Measurements from ENCODE around the gene VRK2.
"Not testable (repeated sequence)": the region's sequence is repeated elsewhere in the genome, so short reads cannot be mapped to it uniquely, and the experiment has no call there.

Gene VRK2

DNA sequence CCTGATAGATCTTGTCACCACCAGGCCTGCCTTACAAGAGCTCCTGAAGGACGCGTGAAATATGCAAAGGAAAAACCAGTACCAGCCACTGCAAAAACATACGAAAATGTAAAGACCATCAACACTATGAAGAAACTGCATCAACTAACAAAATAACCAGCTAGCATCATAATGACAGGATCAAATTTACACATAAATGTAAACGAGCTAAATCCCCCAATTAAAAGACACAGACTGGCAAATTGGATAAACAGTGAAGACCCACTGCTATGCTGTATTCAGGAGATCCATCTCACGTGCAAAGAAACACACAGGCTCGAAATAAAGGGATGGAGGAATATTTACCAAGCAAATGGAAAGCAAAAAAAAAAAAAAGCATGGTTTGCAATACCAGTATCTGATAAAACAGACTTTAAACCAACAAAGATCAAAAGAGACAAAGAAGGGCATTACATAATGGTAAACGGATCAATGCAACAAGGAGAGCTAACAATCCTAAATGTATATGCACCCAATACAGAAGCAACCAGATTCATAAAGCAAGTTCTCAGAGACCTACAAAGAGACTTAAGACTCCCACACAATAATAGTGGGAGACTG lies 123.8 kb downstream of the VRK2 start:
- DNase-seq, result not testable (repeated sequence)

DNA sequence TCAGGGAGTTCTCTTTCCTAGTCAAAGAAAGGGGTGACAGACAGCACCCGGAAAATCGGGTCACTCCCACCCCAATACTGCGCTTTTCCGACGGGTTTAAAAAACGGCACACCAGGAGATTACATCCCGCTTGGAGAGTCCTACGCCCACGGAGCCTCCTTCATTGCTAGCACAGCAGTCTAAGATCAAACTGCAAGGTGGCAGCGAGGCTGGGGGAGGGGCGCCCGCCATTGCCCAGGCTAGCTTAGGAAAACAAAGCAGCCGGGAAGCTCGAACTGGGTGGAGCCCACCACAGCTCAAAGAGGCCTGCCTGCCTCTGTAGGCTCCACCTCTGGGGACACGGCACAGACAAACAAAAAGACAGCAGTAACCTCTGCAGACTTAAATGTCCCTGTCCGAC lies 125.2 kb downstream of the VRK2 start:
- not testable (repeated sequence) for DNase-seq

- DNase-seq, result not testable (repeated sequence)
Observed at GRCh38 chr2:58177187-58177586, 130.6 kb downstream of the VRK2 start.

DNA sequence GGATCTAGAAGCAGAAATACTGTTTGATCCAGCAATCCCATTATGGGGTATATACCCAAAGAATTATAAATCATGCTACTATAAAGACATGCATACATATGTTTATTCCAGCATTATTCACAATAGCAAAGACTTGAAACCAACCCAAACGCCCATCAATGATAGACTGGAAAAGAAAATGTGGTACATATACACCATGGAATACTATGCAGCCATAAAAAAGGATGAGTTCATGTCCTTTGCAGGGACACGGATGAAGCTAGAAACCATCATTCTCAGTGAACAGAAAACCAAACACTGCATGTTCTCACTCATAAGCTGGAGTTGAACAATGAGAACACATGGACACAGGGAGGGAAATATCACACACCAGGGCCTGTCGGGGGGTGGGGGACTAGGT lies 133.6 kb downstream of the VRK2 start:
- not testable (repeated sequence) for DNase-seq

DNA sequence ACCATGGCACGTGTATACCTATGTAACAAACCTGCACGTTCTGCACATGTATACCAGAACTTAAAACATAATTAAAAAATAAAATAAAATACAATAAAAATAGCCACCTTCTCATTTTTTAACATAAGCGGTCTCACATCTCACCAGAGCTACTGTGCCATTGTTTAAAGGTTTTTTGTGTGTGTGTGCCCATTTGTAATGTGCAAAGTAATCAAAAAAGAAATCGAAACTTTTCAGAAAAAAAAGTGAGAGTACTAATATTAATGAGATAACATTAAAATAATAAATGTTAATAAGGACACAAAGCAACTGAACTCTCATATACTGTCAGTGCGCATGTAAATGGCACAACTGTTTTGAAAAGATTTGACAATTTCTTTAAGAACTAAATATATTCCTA lies 134.0 kb downstream of the VRK2 start:
- DNase-seq, result no peak

DNA sequence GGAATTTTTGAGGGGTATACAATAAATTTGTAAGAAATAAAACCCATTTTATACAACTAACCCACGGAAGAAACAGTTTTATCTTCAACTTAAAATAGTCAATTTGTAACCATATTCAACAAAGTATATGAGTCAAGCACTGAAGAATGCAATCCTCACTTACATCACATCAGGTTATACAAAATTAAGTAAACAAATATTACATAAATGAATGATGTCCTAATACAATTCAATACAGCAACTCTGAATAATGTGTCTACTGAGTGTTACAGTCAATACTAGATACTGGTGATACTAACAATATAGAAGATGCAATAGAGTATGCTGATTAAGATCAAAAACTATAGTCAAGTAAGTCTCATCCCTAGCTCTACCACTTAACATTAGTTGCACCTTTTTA lies 135.9 kb downstream of the VRK2 start:
- DNase-seq, result no peak

DNA sequence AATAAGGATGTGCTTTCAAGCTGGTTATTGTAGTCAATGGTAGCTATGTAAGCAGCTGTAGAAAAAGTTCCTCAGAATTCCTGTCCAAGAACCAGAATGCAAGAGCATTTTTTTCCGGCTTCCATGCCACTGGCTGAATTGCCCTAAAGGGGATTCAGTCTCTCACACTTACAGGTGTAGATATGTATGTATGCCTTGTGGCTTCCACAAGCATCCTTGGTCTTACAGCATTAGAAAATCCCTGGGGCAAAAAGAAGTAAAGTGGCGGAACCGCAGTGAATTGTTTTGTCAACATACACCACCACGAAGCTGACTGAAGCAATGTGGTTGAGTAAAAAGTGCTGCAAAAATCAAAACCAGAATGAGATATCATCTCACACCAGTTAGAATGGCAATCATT lies 139.9 kb downstream of the VRK2 start:
- no peak for DNase-seq

GRCh38 chr2:58187022-58187421 lies 140.4 kb downstream of the VRK2 start:
- not testable (repeated sequence) for DNase-seq

GRCh38 chr2:58194458-58194857 lies 147.9 kb downstream of the VRK2 start:
- peak; percentile 81 for DNase-seq

DNA sequence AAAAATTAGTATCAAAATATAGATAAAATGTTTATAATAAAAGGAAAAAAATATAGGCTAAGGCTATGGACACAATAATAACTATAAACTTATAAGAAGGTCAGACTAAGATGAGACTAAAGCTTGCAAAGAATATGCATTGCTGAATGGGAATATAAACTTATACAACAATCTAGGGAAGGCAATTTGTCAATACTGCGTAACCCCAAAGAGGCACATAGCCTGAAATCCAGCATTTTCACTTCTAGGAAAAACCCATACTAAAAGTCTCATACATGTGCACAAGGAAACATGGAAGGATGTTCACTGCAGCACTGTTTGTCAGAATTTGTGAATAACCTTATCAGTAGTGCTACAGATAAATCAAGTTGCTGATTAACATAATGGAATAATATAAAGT lies 149.1 kb downstream of the VRK2 start:
- no peak for DNase-seq

GRCh38 chr2:58197894-58198293 lies 151.3 kb downstream of the VRK2 start:
- no peak for DNase-seq

DNA sequence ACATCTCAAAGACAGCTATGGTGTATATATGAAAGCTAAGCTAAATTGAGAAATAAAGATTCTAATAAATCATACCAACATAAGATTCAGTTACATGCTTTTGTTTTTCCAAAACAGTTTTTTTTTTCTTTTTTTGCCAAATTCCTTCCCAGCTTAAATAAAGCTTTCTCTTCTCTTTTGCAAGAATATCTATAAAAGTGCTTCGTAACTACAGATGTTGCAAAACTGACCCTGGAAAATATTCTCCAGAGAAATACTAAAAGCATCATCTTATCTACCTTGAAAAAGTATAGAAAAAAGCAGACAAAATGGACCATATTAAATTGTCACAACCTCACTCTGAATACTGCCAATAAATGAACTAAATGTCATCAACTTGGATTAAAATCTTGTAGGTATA lies 155.8 kb downstream of the VRK2 start:
- no peak for DNase-seq

DNA sequence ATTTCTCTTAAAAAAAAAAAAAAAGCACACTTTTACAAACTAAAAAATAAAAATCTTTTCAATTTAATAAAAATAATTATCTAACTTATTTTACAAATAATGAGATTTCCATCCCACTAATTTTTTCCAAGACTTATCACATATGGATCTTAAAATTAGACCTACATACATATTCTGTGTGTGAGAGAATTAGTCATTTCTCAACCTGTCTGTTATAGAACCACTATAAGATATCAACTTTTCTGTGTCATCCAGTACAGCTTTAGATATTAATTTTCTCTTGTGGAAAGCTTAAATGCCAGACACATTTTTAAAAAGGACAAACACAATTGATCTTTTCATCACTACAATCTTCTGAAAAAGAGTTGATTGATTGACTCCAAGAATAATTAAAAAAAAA lies 156.4 kb downstream of the VRK2 start:
- DNase-seq, result no peak

DNA sequence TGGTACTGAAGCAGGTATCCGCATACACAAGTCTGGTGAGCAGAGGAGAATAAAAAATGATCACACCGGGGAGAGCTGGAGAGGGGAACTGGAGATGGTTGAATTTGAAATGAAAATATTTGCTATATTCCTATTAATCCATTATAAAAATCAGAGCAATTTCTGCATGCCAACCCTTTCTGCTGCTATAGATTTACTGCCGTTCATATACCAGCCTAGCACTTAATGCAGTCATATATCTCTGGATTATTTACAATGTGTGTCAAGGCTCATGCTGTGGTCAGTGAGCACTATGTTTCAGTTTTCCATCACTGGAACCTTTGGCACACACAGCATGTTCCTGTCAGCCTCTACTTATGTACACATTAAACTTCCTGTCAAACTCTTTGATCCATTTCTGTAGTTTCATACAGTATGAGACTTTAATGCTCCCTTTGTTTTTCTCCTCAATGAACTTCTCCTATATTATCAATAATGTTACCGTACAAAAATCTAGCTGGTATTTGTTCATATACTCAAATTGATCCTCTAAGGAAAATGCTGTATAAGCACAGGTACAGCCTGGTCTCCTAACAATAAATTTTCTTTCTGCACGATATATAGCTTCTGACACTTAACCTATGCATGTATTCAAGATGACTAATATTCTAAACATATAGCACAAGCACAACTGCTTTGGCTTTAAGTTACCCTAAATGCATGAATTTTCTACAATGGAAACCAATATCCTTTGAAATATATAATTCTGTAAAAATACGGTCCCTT lies 157.8 kb downstream of the VRK2 start:
- no peak for DNase-seq

- no peak for DNase-seq
Observed at GRCh38 chr2:58206785-58207184, 160.2 kb downstream of the VRK2 start.

DNA sequence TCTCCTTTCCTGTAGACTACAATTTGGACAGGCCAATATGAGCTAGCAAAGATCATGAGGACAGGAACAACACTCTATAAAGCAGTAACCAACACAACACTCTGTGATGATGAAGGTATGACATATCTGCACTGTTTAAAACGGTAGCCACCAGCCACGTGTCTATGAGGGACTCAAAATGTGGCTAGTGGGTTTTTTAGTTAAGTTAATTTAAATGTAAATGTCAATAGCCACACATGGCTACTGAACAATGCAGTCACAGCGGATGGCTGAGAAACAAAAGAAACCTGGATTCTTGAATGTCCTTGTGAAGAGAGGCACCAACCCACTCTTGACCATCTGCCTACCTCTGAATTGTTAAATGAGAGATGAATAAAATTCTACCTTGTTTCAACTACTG lies 160.6 kb downstream of the VRK2 start:
- no peak for DNase-seq

All from NCI-H2227 treated with DMSO at 0.1 percent for 48 hours (cell line).